Mesothelial cell of epicardium (in vitro differentiated cells): ENCODE measurements around the gene SYF2. TPM values are rescaled to one million over a fixed set of nuclear protein-coding genes. Genes with fewer than 3 reads are reported as not detected.

ENCODE experiments used
- DNase-seq, 2 experiments: peaks; one replicate each; pipeline ENCODE4 v3.0.0; 2021; ENCODE audit warnings: low spot score in 2 of 2; ENCODE audit not compliant: unreplicated experiment in 2 of 2
- H3K27ac Mint-ChIP-seq: 2 replicates; pipeline ENCODE4 v1.8.0; 2021; ENCODE audit warnings: mixed read lengths
- H3K27me3 Mint-ChIP-seq: 2 replicates; pipeline ENCODE4 v1.8.0; 2021; ENCODE audit warnings: low read depth, mixed read lengths
- H3K36me3 Mint-ChIP-seq: 2 replicates; pipeline ENCODE4 v1.8.0; 2021; ENCODE audit warnings: mixed read lengths
- H3K4me1 Mint-ChIP-seq: 2 replicates; pipeline ENCODE4 v1.8.0; 2021; ENCODE audit warnings: mixed read lengths
- H3K4me3 Mint-ChIP-seq: 2 replicates; pipeline ENCODE4 v1.8.0; 2021; ENCODE audit warnings: mild to moderate bottlenecking, moderate library complexity, mixed read lengths
- H3K9me3 Mint-ChIP-seq: 2 replicates; pipeline ENCODE4 v1.8.0; 2021; ENCODE audit warnings: mixed read lengths
- total RNA-seq: library from RNA; stranded (reverse); gene quantifications from 3 replicates; pipeline ENCODE4 v1.2.1, GENCODE V29; 2021
- TF ChIP-seq, protein P1 (sequence below): fragments of 200-600 bp; sonication (generic); IDR thresholded peaks from one replicate; pipeline ENCODE4 v1.5.0; 2021; ENCODE audit warnings: antibody characterized with exemption; ENCODE audit not compliant: unreplicated experiment

The SYF2 gene
- total RNA-seq, 1 donor from 2014 or later: 32.3 TPM

DNA sequence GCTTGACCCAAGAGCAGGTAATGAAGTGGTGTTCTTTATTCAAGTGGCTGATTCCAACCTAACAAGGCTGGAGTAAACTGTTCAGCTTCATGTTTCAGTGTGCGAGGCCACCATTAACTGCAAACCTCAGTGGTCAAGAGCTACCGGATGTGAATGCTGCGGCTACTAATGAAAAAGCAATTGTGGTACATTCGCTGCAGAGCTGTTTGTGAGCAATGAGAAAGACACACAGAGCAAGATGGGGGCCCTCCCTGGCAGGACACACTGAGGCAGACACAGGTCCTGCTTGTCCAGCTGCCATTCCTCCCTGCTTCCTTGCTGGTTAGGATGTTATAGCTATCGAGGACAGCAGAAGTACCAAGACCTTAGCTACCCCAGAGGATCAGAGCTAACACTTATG lies 26.1 kb downstream of the SYF2 start:
- no peaks in the 10 kb centered on the region for H3K36me3 Mint-ChIP-seq
- no peaks in the 10 kb centered on the region for H3K9me3 Mint-ChIP-seq
- no peaks in the 10 kb centered on the region for H3K4me1 Mint-ChIP-seq
- no peak for DNase-seq
- TF ChIP-seq, protein P1, sequence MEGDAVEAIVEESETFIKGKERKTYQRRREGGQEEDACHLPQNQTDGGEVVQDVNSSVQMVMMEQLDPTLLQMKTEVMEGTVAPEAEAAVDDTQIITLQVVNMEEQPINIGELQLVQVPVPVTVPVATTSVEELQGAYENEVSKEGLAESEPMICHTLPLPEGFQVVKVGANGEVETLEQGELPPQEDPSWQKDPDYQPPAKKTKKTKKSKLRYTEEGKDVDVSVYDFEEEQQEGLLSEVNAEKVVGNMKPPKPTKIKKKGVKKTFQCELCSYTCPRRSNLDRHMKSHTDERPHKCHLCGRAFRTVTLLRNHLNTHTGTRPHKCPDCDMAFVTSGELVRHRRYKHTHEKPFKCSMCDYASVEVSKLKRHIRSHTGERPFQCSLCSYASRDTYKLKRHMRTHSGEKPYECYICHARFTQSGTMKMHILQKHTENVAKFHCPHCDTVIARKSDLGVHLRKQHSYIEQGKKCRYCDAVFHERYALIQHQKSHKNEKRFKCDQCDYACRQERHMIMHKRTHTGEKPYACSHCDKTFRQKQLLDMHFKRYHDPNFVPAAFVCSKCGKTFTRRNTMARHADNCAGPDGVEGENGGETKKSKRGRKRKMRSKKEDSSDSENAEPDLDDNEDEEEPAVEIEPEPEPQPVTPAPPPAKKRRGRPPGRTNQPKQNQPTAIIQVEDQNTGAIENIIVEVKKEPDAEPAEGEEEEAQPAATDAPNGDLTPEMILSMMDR: no peak
- no peak overlapping the region for H3K4me3 Mint-ChIP-seq
- H3K27ac Mint-ChIP-seq: no peak overlapping the region
- H3K27me3 Mint-ChIP-seq: peaks cover 4% of the 10 kb centered on the region

DNA sequence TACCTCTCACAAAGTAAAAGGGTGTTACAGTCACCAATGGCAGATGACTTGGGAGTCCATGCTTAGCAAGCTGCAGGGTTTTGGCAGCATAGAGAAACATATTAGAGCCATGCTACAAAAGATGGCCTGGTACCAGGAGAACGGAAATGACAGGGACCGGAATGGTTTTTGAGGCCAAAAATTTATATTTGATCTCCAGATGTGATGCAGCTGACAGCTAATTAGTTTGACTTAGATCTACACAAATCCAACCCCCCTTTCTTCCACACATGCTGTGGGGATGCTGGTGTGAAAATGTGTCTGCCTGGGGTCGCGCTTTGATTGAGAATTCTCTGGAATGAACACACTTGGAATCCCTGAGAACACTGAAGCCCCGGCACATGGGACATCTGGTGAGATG lies 26.5 kb downstream of the SYF2 start:
- TF ChIP-seq, protein P1: no peak
- Mint-ChIP-seq H3K4me3 (no peak overlapping the region), H3K27ac (no peak overlapping the region), H3K9me3 (no peaks in the 10 kb centered on the region), H3K36me3 (no peaks in the 10 kb centered on the region), H3K27me3 (peaks cover 4% of the 10 kb centered on the region), H3K4me1 (no peaks in the 10 kb centered on the region)
- no peak for DNase-seq

DNA sequence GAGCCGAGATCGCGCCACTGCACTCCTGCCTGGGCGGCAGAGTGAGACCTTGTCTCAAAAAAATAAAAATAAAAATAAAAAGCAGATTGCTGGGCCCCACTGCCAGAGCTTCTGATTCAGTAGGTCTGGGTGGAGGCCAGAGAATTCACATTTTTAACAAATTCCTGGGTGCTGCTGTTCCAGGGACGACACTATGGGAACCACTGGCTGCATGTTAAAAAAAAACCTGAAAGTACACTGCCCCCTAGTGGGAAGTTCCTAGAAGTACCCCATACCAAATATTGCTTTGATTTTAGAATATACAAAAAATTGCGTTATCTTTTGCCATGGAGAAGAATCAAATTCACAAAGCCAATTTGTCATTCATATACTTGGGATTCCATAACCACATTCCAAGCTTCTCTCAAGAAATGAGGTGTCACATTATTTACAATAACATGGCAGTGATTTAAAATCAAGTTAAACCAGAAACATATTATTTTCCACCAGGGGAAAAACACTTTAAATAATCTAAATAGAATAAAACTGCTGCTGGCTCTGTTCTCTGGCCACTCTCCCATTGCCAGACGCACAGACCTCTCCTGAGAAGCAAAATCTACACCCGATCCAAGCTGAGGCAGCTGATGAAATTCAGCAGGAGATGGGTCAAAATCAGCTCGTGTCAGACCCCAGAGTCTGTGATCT lies 27.4 kb downstream of the SYF2 start:
- no peaks in the 10 kb centered on the region for H3K9me3 Mint-ChIP-seq
- TF ChIP-seq, protein P1: peak; percentile 95
- no peaks in the 10 kb centered on the region for H3K36me3 Mint-ChIP-seq
- H3K27ac Mint-ChIP-seq: no peak overlapping the region
- no peak overlapping the region for H3K4me3 Mint-ChIP-seq
- peaks cover under 1% of the 10 kb centered on the region for H3K27me3 Mint-ChIP-seq
- H3K4me1 Mint-ChIP-seq: peaks cover 2% of the 10 kb centered on the region
- no peak for DNase-seq

DNA sequence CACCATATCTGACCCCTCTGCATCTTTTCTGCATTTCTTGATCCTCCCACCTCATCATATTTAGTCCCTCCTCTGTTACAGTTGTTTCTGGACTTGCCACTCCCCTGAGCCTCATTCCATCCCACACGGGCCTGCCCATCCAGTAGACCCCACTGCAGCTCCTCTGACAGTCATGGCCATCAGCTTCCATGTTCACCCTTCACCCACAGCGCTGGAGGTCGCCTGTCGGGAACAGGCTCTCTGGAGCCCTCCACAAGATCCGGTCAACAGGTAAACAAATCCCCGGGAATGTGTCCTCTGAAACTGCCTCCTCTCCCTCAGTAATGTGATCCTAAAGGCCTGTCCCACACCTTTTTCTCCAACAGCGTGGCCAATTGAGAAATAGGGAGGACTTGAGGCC lies 31.3 kb downstream of the SYF2 start:
- no peaks in the 10 kb centered on the region for H3K9me3 Mint-ChIP-seq
- peaks cover 26% of the 10 kb centered on the region for H3K4me1 Mint-ChIP-seq
- TF ChIP-seq, protein P1: no peak
- no peak overlapping the region for H3K27ac Mint-ChIP-seq
- DNase-seq: no peak
- H3K4me3 Mint-ChIP-seq: no peak overlapping the region
- H3K36me3 Mint-ChIP-seq: no peaks in the 10 kb centered on the region
- H3K27me3 Mint-ChIP-seq: no peaks in the 10 kb centered on the region

DNA sequence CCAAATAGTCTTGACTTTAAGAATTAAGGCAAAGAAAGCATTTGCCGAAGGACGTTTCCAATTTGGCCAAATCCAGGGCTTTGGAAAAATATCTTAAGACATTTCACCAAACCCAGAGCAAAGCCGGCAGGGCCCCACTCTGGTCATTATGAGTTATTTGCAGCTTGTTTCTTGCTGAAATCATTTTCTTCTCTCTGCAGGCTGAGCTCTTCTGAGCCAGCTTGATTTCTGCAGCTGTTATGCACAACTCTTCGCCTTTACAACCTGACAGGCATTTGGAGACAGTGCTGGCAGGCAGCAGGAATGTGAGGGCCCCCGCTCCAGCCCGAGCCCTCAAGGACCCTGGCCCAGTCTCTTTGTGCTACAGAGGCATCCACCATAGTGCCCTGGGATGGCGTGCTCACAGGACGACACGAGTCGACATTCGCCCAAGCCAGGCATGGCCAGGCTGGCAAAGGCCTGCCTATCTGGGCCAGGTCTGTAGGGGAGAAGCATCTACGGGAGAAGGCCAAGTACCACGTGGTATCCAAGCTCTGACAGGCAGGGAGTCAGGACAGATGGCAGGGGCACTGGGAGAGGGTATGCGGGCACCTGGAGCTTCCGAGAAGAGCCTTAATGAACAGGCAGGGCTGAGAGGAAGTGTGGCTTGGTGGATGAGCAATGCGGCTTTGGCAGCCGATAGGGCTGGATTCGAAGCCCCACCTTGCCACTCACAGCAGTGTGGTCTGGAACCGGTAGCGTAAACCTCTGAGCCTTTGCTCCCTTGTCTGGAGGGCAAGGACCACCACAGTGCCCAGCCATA lies 32.3 kb downstream of the SYF2 start:
- H3K27ac Mint-ChIP-seq: peak overlapping the region; percentile 67
- TF ChIP-seq, protein P1: no peak
- no peaks in the 10 kb centered on the region for H3K36me3 Mint-ChIP-seq
- no peaks in the 10 kb centered on the region for H3K27me3 Mint-ChIP-seq
- no peak for DNase-seq
- H3K4me3 Mint-ChIP-seq: no peak overlapping the region
- peaks cover 26% of the 10 kb centered on the region for H3K4me1 Mint-ChIP-seq
- no peaks in the 10 kb centered on the region for H3K9me3 Mint-ChIP-seq
